Measurements from ENCODE around the gene HSD11B2.

The HSD11B2 gene

GRCh38 chr16:67477960-67478554, 47.1 kb downstream of the HSD11B2 start:
- DNase-seq (ENCODE audit: low spot score): no peak

GRCh38 chr16:67480833-67481560, 50.1 kb downstream of the HSD11B2 start, which contains the start of gene ATP6V0D1:
ATP6V0D1 (minus strand) TSS chr16:67481157; CDS start chr16:67481086, 71 bp downstream.
- peak; percentile 99 for DNase-seq (ENCODE audit: low spot score)

GRCh38 chr16:67481561-67482232, 50.8 kb downstream of the HSD11B2 start:
- no peak for DNase-seq (ENCODE audit: low spot score)

- no peak for DNase-seq (ENCODE audit: low spot score)
These were observed 51.5 kb downstream of the HSD11B2 start for GRCh38 chr16:67482233-67482924.

GRCh38 chr16:67483150-67483549, 52.2 kb downstream of the HSD11B2 start, which contains the start of gene AGRP:
AGRP (minus strand) TSS chr16:67483547; CDS start chr16:67483398, 149 bp downstream.
- DNase-seq (ENCODE audit: low spot score): no peak

- no peak for DNase-seq (ENCODE audit: low spot score)
These were observed 53.0 kb downstream of the HSD11B2 start for GRCh38 chr16:67483731-67484525.

- no peak for DNase-seq (ENCODE audit: low spot score)
These were observed 55.9 kb downstream of the HSD11B2 start for GRCh38 chr16:67486805-67487204.

Data from GM03348 (cell line).